Parathyroid adenoma (tissue), 2 donors: Measurements from ENCODE around the gene NEGR1.

Experiments
- H2AFZ ChIP-seq: fragments of 300-600 bp; sonication (generic); one replicate; pipeline ENCODE4 v1.7.0; 2017; ENCODE audit warnings: antibody characterized with exemption, mild to moderate bottlenecking
- H3K27ac ChIP-seq: fragments of 300-600 bp; sonication (generic); one replicate; pipeline ENCODE4 v1.7.0; 2017
- H3K27me3 ChIP-seq: fragments of 300-600 bp; sonication (generic); one replicate; pipeline ENCODE4 v1.7.0; 2017; ENCODE audit warnings: low read length; ENCODE audit not compliant: control insufficient read depth, insufficient read depth
- H3K36me3 ChIP-seq: fragments of 300-600 bp; sonication (generic); one replicate; pipeline ENCODE4 v1.7.0; 2017; ENCODE audit warnings: low read length; ENCODE audit not compliant: control insufficient read depth, insufficient read depth
- H3K4me1 ChIP-seq: fragments of 300-600 bp; sonication (generic); one replicate; pipeline ENCODE4 v1.7.0; 2017; ENCODE audit warnings: control low read depth
- H3K4me2 ChIP-seq: fragments of 300-600 bp; sonication (generic); one replicate; pipeline ENCODE4 v1.7.0; 2017; ENCODE audit warnings: low read length
- H3K4me3 ChIP-seq: fragments of 300-600 bp; sonication (generic); one replicate; pipeline ENCODE4 v1.7.0; 2017; ENCODE audit warnings: low read depth, low read length
- H3K79me2 ChIP-seq: fragments of 300-600 bp; sonication (generic); one replicate; pipeline ENCODE4 v1.7.0; 2017; ENCODE audit warnings: control low read depth
- H3K9ac ChIP-seq: fragments of 300-600 bp; sonication (generic); one replicate; pipeline ENCODE4 v1.7.0; 2017; ENCODE audit warnings: mild to moderate bottlenecking
- H3K9me3 ChIP-seq: fragments of 300-600 bp; sonication (generic); one replicate; pipeline ENCODE4 v1.7.0; 2017; ENCODE audit warnings: low read length; ENCODE audit not compliant: control insufficient read depth
- CTCF ChIP-seq: fragments of 300-600 bp; sonication (generic); IDR thresholded peaks from one replicate; pipeline ENCODE4 v1.7.0; 2017; ENCODE audit warnings: antibody characterized with exemption, mild to moderate bottlenecking
- donor health status: primary hyperparathyroidism.

Gene NEGR1

GRCh38 chr1:71666609-71667008, 615.7 kb downstream of the NEGR1 start:
- Histone ChIP-seq H3K79me2 (no peaks in the 10 kb centered on the region), H3K4me3 (no peak overlapping the region), H3K4me1 (no peaks in the 10 kb centered on the region), H3K4me2 (no peak overlapping the region), H3K36me3 (no peaks in the 10 kb centered on the region), H3K9me3 (no peaks in the 10 kb centered on the region), H3K27me3 (no peaks in the 10 kb centered on the region), H3K9ac (no peak overlapping the region), H2AFZ (no peak overlapping the region), H3K27ac (no peak overlapping the region)
- no peak for TF ChIP-seq CTCF

- H3K9me3 ChIP-seq, result no peaks in the 10 kb centered on the region
- no peaks in the 10 kb centered on the region for H3K79me2 ChIP-seq
- no peak for TF ChIP-seq CTCF
- no peak overlapping the region for H3K4me2 ChIP-seq
- no peak overlapping the region for H3K4me3 ChIP-seq
- no peaks in the 10 kb centered on the region for H3K36me3 ChIP-seq
- H3K4me1 ChIP-seq, result no peaks in the 10 kb centered on the region
- no peak overlapping the region for H3K9ac ChIP-seq
- H3K27ac ChIP-seq, result no peak overlapping the region
- no peaks in the 10 kb centered on the region for H3K27me3 ChIP-seq
- no peak overlapping the region for H2AFZ ChIP-seq
Measured at GRCh38 chr1:71660411-71660810, 621.9 kb downstream of the NEGR1 start.

GRCh38 chr1:71657891-71658679, 624.3 kb downstream of the NEGR1 start:
- H3K4me1 ChIP-seq, result no peaks in the 10 kb centered on the region
- no peak for TF ChIP-seq CTCF
- no peaks in the 10 kb centered on the region for H3K9me3 ChIP-seq
- no peaks in the 10 kb centered on the region for H3K27me3 ChIP-seq
- H2AFZ ChIP-seq, result no peak overlapping the region
- H3K9ac ChIP-seq, result no peak overlapping the region
- no peak overlapping the region for H3K4me2 ChIP-seq
- H3K79me2 ChIP-seq, result no peaks in the 10 kb centered on the region
- no peak overlapping the region for H3K27ac ChIP-seq
- H3K36me3 ChIP-seq, result no peaks in the 10 kb centered on the region
- no peak overlapping the region for H3K4me3 ChIP-seq

GRCh38 chr1:71656902-71657301, 625.4 kb downstream of the NEGR1 start:
- no peak overlapping the region for H3K4me2 ChIP-seq
- no peak overlapping the region for H2AFZ ChIP-seq
- no peak overlapping the region for H3K4me3 ChIP-seq
- no peaks in the 10 kb centered on the region for H3K4me1 ChIP-seq
- no peak for TF ChIP-seq CTCF
- no peak overlapping the region for H3K27ac ChIP-seq
- H3K27me3 ChIP-seq, result no peaks in the 10 kb centered on the region
- H3K79me2 ChIP-seq, result no peaks in the 10 kb centered on the region
- H3K9me3 ChIP-seq, result no peaks in the 10 kb centered on the region
- H3K9ac ChIP-seq, result no peak overlapping the region
- H3K36me3 ChIP-seq, result no peaks in the 10 kb centered on the region

GRCh38 chr1:71655604-71656003, 626.7 kb downstream of the NEGR1 start:
- Histone ChIP-seq H3K4me2 (no peak overlapping the region), H2AFZ (no peak overlapping the region), H3K9ac (no peak overlapping the region), H3K36me3 (no peaks in the 10 kb centered on the region), H3K27ac (no peak overlapping the region), H3K4me1 (no peaks in the 10 kb centered on the region), H3K79me2 (no peaks in the 10 kb centered on the region), H3K9me3 (no peaks in the 10 kb centered on the region), H3K27me3 (no peaks in the 10 kb centered on the region), H3K4me3 (no peak overlapping the region)
- TF ChIP-seq CTCF, result no peak
